Chondrocyte (in vitro differentiated cells): Measurements from ENCODE around the gene RPL13. TPM values are rescaled to one million over a fixed set of nuclear protein-coding genes. Genes with fewer than 3 reads are reported as not detected.

Experiments used
- DNase-seq: peaks from one replicate; pipeline ENCODE4 v3.0.0; 2021; ENCODE audit warnings: mixed read lengths, low spot score
- H3K27ac Mint-ChIP-seq: one replicate; pipeline ENCODE4 v1.8.0; 2021; ENCODE audit warnings: mild to moderate bottlenecking, moderate library complexity, mixed read lengths; ENCODE audit not compliant: unreplicated experiment
- H3K27me3 Mint-ChIP-seq: 2 replicates; pipeline ENCODE4 v1.8.0; 2021; ENCODE audit warnings: low read depth, mixed read lengths
- H3K36me3 Mint-ChIP-seq: 2 replicates; pipeline ENCODE4 v1.8.0; 2021; ENCODE audit warnings: low read depth, mixed read lengths
- H3K4me1 Mint-ChIP-seq: 2 replicates; pipeline ENCODE4 v1.8.0; 2021; ENCODE audit warnings: low read depth, mild to moderate bottlenecking, mixed read lengths
- H3K4me3 Mint-ChIP-seq: one replicate; pipeline ENCODE4 v1.8.0; 2021; ENCODE audit warnings: mild to moderate bottlenecking, moderate library complexity, mixed read lengths; ENCODE audit not compliant: unreplicated experiment
- H3K9me3 Mint-ChIP-seq: 2 replicates; pipeline ENCODE4 v1.8.0; 2021; ENCODE audit warnings: low read depth, mixed read lengths
- CTCF ChIP-seq: fragments of 200-600 bp; sonication (generic); IDR thresholded peaks from 2 replicates; pipeline ENCODE4 v1.5.0; 2021; ENCODE audit warnings: antibody characterized with exemption, mild to moderate bottlenecking, moderate library complexity
- long read RNA-seq: library from polyadenylated mRNA; stranded (forward); transcript quantifications from one replicate; pipeline ENCODE4 v2.0.0, GENCODE V29; 2021
- total RNA-seq: library from RNA; stranded (reverse); gene quantifications from 3 replicates; pipeline ENCODE4 v1.2.1, GENCODE V29; 2021

The RPL13 gene
- 1,149 to 1,324 TPM (median 1,165 TPM) in 3 replicates for total RNA-seq
- long read RNA-seq, full-length matches to known transcripts: 817 of 834 reads
- long read RNA-seq, partial matches to known transcripts: 5 of 834 reads
- long read RNA-seq, other reads (novel, unspliced or antisense): 12 of 834 reads

GRCh38 chr16:89560378-89561141, at the start of gene RPL13:
Gene RPL13 (plus strand): TSS chr16:89560682. CDS start chr16:89560960, 278 bp downstream.
- Mint-ChIP-seq H3K27ac (peak within 1 kb of the TSS; percentile 99), H3K4me1 (peaks cover 55% of the 10 kb centered on the region), H3K27me3 (no peaks in the 10 kb centered on the region), H3K4me3 (peak within 1 kb of the TSS; percentile 92), H3K9me3 (no peaks in the 10 kb centered on the region), H3K36me3 (peaks cover 36% of the 10 kb centered on the region)
- TF ChIP-seq CTCF: peak; percentile 37
- no peak for DNase-seq

- no peak for DNase-seq
- Mint-ChIP-seq H3K9me3 (no peaks in the 10 kb centered on the region), H3K4me1 (peaks cover 20% of the 10 kb centered on the region), H3K27ac (no peak overlapping the region), H3K36me3 (peaks cover 8% of the 10 kb centered on the region), H3K4me3 (no peak overlapping the region), H3K27me3 (no peaks in the 10 kb centered on the region)
- no peak for TF ChIP-seq CTCF
Measured at GRCh38 chr16:89511374-89511773, 49.1 kb upstream of the RPL13 start.

GRCh38 chr16:89512453-89512852, 48.0 kb upstream of the RPL13 start:
- peaks cover 14% of the 10 kb centered on the region for H3K36me3 Mint-ChIP-seq
- no peak overlapping the region for H3K27ac Mint-ChIP-seq
- no peak overlapping the region for H3K4me3 Mint-ChIP-seq
- no peak for TF ChIP-seq CTCF
- no peak for DNase-seq
- H3K27me3 Mint-ChIP-seq: no peaks in the 10 kb centered on the region
- peaks cover 15% of the 10 kb centered on the region for H3K4me1 Mint-ChIP-seq
- no peaks in the 10 kb centered on the region for H3K9me3 Mint-ChIP-seq

GRCh38 chr16:89517128-89517527, 43.4 kb upstream of the RPL13 start:
- Mint-ChIP-seq H3K27ac (no peak overlapping the region), H3K9me3 (no peaks in the 10 kb centered on the region)

GRCh38 chr16:89519881-89520280, 40.6 kb upstream of the RPL13 start:
- H3K4me3 Mint-ChIP-seq: no peak overlapping the region
- DNase-seq: no peak
- peaks cover 30% of the 10 kb centered on the region for H3K36me3 Mint-ChIP-seq
- no peaks in the 10 kb centered on the region for H3K4me1 Mint-ChIP-seq
- no peaks in the 10 kb centered on the region for H3K9me3 Mint-ChIP-seq
- no peaks in the 10 kb centered on the region for H3K27me3 Mint-ChIP-seq
- TF ChIP-seq CTCF: no peak
- no peak overlapping the region for H3K27ac Mint-ChIP-seq

More at GRCh38 chr16:89517128-89517527, 43.4 kb upstream of the RPL13 start:
- Mint-ChIP-seq H3K4me3 (no peak overlapping the region), H3K4me1 (no peaks in the 10 kb centered on the region), H3K36me3 (peaks cover 29% of the 10 kb centered on the region), H3K27me3 (no peaks in the 10 kb centered on the region)
- TF ChIP-seq CTCF: no peak
- DNase-seq: no peak
